WTC11 (cell line): ENCODE data around the gene CEBPZOS.

Experiments used
- CREM ChIP-seq: sonication (generic); formaldehyde crosslinking; IDR thresholded peaks from 2 replicates; pipeline ENCODE4 v1.8.1; 2022; ENCODE audit warnings: mild to moderate bottlenecking, missing genetic modification reagents, moderate library complexity
- CTCF ChIP-seq: fragments of 200-600 bp; IDR thresholded peaks from 2 replicates; pipeline ENCODE4 v1.8.0; 2022; ENCODE audit warnings: antibody characterized with exemption
- GABPB1 ChIP-seq: sonication (generic); formaldehyde crosslinking; IDR thresholded peaks from 2 replicates; pipeline ENCODE4 v1.8.1; 2023; ENCODE audit warnings: mild to moderate bottlenecking, missing genetic modification reagents
- NFE2L1 ChIP-seq: sonication (generic); formaldehyde crosslinking; IDR thresholded peaks from 2 replicates; pipeline ENCODE4 v1.8.1; 2023; ENCODE audit warnings: missing genetic modification reagents
- SMAD3 ChIP-seq: sonication (generic); formaldehyde crosslinking; IDR thresholded peaks from 2 replicates; pipeline ENCODE4 v1.8.0; 2022; ENCODE audit warnings: missing genetic modification reagents, mild to moderate bottlenecking, borderline replicate concordance
- ZBTB21 ChIP-seq: sonication (generic); formaldehyde crosslinking; IDR thresholded peaks from 2 replicates; pipeline ENCODE4 v1.8.1; 2023; ENCODE audit warnings: mild to moderate bottlenecking, missing genetic modification reagents, borderline replicate concordance
- ZBTB43 ChIP-seq: sonication (generic); formaldehyde crosslinking; IDR thresholded peaks from 2 replicates; pipeline ENCODE4 v1.8.1; 2023; ENCODE audit warnings: mild to moderate bottlenecking, missing genetic modification reagents
- ZNF317 ChIP-seq: sonication (generic); formaldehyde crosslinking; IDR thresholded peaks from 2 replicates; pipeline ENCODE4 v1.8.1; 2023; ENCODE audit warnings: low read depth, mild to moderate bottlenecking, moderate library complexity, missing genetic modification reagents, borderline replicate concordance
- ZNF512 ChIP-seq: sonication (generic); formaldehyde crosslinking; IDR thresholded peaks from 2 replicates; pipeline ENCODE4 v1.8.1; 2022; ENCODE audit warnings: missing genetic modification reagents, borderline replicate concordance
- TF ChIP-seq, protein P1 (sequence below): sonication (generic); formaldehyde crosslinking; IDR thresholded peaks from 2 replicates; pipeline ENCODE4 v1.8.1; 2023; ENCODE audit warnings: mild to moderate bottlenecking, missing genetic modification reagents, moderate library complexity
- TF ChIP-seq, protein P2 (sequence below): fragments of 250-450 bp; sonication (Bioruptor Pico); conservative IDR thresholded peaks from 2 replicates; pipeline ENCODE4 v1.9.0; 2021; ENCODE audit warnings: mild to moderate bottlenecking

DNA sequence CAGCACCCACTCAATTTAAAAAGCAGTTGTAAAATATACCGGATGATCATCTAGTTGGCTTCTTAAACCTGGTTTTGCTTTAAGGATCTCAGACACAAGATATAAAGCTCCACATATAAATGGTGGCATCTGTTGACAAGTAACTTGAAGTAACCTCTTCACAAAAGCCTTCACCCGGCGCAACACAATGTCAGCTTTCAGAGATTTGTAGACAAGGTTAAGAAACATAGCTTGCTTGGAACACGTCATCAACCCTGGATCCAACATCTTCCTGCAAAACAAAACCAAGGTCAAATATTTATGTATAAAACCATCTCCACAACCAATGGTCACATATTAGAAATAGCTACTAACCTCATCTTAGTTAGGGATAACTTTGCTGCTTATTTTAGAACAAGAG, 26.8 kb downstream of the CEBPZOS start:
- TF ChIP-seq, protein P1, sequence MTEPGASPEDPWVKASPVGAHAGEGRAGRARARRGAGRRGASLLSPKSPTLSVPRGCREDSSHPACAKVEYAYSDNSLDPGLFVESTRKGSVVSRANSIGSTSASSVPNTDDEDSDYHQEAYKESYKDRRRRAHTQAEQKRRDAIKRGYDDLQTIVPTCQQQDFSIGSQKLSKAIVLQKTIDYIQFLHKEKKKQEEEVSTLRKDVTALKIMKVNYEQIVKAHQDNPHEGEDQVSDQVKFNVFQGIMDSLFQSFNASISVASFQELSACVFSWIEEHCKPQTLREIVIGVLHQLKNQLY (CRISPR knock-in tag): no peak
- no peak for TF ChIP-seq SMAD3 (CRISPR knock-in tag)
- no peak for TF ChIP-seq CREM (CRISPR knock-in tag)
- no peak for TF ChIP-seq GABPB1
- no peak for TF ChIP-seq CTCF
- TF ChIP-seq ZBTB21: no peak
- no peak for TF ChIP-seq ZNF512 (CRISPR knock-in tag)
- no peak for TF ChIP-seq ZBTB43 (CRISPR knock-in tag)
- TF ChIP-seq NFE2L1: no peak
- TF ChIP-seq, protein P2, sequence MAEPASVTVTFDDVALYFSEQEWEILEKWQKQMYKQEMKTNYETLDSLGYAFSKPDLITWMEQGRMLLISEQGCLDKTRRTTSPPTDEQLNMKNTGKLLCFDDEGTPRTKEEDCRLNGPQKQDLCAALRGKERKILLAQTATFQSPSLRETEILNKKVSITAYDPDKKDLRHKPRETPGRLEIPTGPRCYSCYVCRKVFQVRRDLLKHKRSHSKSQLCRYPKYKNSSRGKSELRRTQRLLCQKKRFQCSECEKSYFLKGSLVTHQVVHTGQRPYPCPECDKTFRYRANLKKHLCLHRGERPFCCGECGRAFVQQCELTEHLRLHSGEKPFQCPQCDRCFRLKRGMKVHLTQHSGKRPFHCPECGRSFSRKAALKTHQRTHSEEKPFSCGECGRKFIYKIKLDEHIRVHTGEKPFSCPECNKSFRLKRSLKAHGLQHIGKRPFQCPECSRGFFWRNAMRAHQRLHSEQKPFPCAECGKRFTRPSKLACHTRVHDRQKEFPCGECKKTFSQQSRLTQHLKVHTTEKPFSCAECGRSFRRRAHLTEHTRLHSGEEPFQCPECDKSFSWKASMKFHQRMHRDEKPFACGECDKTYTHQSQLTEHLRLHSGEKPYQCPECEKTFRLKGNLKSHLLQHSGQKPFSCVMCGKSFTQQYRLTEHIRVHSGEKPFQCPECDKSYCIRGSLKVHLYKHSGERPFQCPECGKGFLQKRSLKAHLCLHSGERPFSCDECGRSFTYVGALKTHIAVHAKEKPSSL: no peak
- TF ChIP-seq ZNF317 (CRISPR knock-in tag): no peak
